Activated CD4-positive, alpha-beta memory T cell treated with anti-CD3 and anti-CD28 coated beads for 36 hours (primary cell): ENCODE results near the gene TASOR. TPM values are rescaled to one million over a fixed set of nuclear protein-coding genes. Genes with fewer than 3 reads are reported as not detected.
A peak's percentile ranks its signal among the peaks of the same experiment; 100 is the strongest.
"Not testable (repeated sequence)": the region's sequence is repeated elsewhere in the genome, so short reads cannot be mapped to it uniquely, and the experiment has no call there.

ENCODE experiments used
- CTCF ChIA-PET: fragments of 350-600 bp; sonication (Branson Sonifier 250); formaldehyde crosslinking; loops from one replicate; lab custom pipeline; 2021; ENCODE audit warnings: antibody characterized with exemption, inconsistent platforms; lab: Charles Lee
- POLR2A ChIA-PET: fragments of 350-600 bp; sonication (Branson Sonifier 250); formaldehyde crosslinking; loops from one replicate; lab custom pipeline; 2021; ENCODE audit warnings: antibody characterized with exemption; lab: Charles Lee
- DNase-seq: peaks from one replicate; pipeline ENCODE4 v3.0.0-alpha.2; 2020
- H3K27ac Mint-ChIP-seq: one replicate; pipeline ENCODE4 v1.8.0; 2021; ENCODE audit warnings: mixed read lengths
- H3K27me3 Mint-ChIP-seq: one replicate; pipeline ENCODE4 v1.8.0; 2021; ENCODE audit warnings: mixed read lengths
- H3K36me3 Mint-ChIP-seq: one replicate; pipeline ENCODE4 v1.8.0; 2021; ENCODE audit warnings: mixed read lengths
- H3K4me1 Mint-ChIP-seq: one replicate; pipeline ENCODE4 v1.8.0; 2021; ENCODE audit warnings: low read depth, mixed read lengths
- H3K4me3 Mint-ChIP-seq: one replicate; pipeline ENCODE4 v1.8.0; 2021; ENCODE audit warnings: mild to moderate bottlenecking, mixed read lengths
- H3K9me3 Mint-ChIP-seq: one replicate; pipeline ENCODE4 v1.8.0; 2021; ENCODE audit warnings: mixed read lengths
- intact Hi-C: fragments of 100-400 bp; cut with micrococcal nuclease; formaldehyde crosslinking; loops from one replicate; pipeline ENCODE4 v1.15.1; 2023
- total RNA-seq, 2 experiments: library from RNA; stranded (reverse); gene quantifications; one replicate each; pipeline ENCODE4 v1.2.3, GENCODE V29; 2021

Gene TASOR
- total RNA-seq, 2 experiments from 2014 or later: 71.8 to 81.3 TPM

GRCh38 chr3:56700151-56700550, 17.1 kb upstream of the TASOR start:
- intact Hi-C loops: loop anchor here (5.0 kb wide), 2 partner anchors 157 to 217 kb away; no protein-coding TSS in a partner anchor
- Mint-ChIP-seq H3K27ac (no peak overlapping the region), H3K9me3 (no peaks in the 10 kb centered on the region), H3K36me3 (no peaks in the 10 kb centered on the region), H3K4me1 (peaks cover 23% of the 10 kb centered on the region), H3K27me3 (no peaks in the 10 kb centered on the region), H3K4me3 (no peak overlapping the region)
- CTCF ChIA-PET: interaction anchor here (0.9 to 7.4 kb wide), 5 partner anchors 11 to 296 kb away, joined by 3 to 282 read pairs (median 4); partner anchors contain the start of gene ARHGEF3
- no peak for DNase-seq
- POLR2A ChIA-PET: no interaction called here

GRCh38 chr3:56694867-56695683, 12.0 kb upstream of the TASOR start:
- Mint-ChIP-seq H3K27ac (peak overlapping the region; percentile 63), H3K9me3 (no peaks in the 10 kb centered on the region), H3K27me3 (no peaks in the 10 kb centered on the region), H3K4me3 (peak overlapping the region; percentile 1), H3K36me3 (no peaks in the 10 kb centered on the region), H3K4me1 (peaks cover 42% of the 10 kb centered on the region)
- ChIA-PET CTCF (interaction anchor here (0.6 to 4.0 kb wide), 3 partner anchors 104 to 301 kb away, joined by 3 to 21 read pairs (median 10); no protein-coding TSS in a partner anchor), POLR2A (interaction anchor here (1.0 to 2.6 kb wide), 3 partner anchors 88 to 106 kb away, joined by 3 to 12 read pairs (median 3); partner anchors contain the start of gene ARHGEF3)
- intact Hi-C loops: loop anchor here (5.0 to 10.0 kb wide), 2 partner anchors 167 to 350 kb away; no protein-coding TSS in a partner anchor
- no peak for DNase-seq

- ChIA-PET POLR2A (interaction anchor here (1.0 to 2.6 kb wide), 4 partner anchors 11 to 107 kb away, joined by 3 to 12 read pairs (median 8); partner anchors contain the start of genes ARHGEF3 and TASOR), CTCF (interaction anchor here (2.4 to 4.0 kb wide), 2 partner anchors 106 to 295 kb away, joined by 10 to 21 read pairs; no protein-coding TSS in a partner anchor)
- Mint-ChIP-seq H3K4me1 (peaks cover 42% of the 10 kb centered on the region), H3K9me3 (no peaks in the 10 kb centered on the region), H3K27me3 (no peaks in the 10 kb centered on the region), H3K36me3 (no peaks in the 10 kb centered on the region), H3K27ac (no peak overlapping the region), H3K4me3 (no peak overlapping the region)
- intact Hi-C loops: loop anchor here (1.0 to 10.0 kb wide), 3 partner anchors 11 to 349 kb away; no protein-coding TSS in a partner anchor
- DNase-seq: no peak
Observed at GRCh38 chr3:56693750-56694149, 10.7 kb upstream of the TASOR start.

GRCh38 chr3:56692520-56693433, 9.7 kb upstream of the TASOR start:
- H3K36me3 Mint-ChIP-seq, H3K9me3 Mint-ChIP-seq, H3K27me3 Mint-ChIP-seq: not testable (repeated sequence)
- Mint-ChIP-seq H3K27ac (peak overlapping the region; percentile 57), H3K4me1 (peaks cover 42% of the 10 kb centered on the region), H3K4me3 (peak overlapping the region; percentile 62)
- peak; percentile 56 for DNase-seq
- CTCF ChIA-PET: interaction anchor here (0.7 to 4.0 kb wide), 3 partner anchors 9 to 107 kb away, joined by 3 to 21 read pairs (median 3); partner anchors contain the start of gene TASOR
- POLR2A ChIA-PET: interaction anchor here (0.6 to 2.6 kb wide), 4 partner anchors 10 to 126 kb away, joined by 3 to 12 read pairs (median 8); partner anchors contain the start of genes ARHGEF3 and TASOR
- intact Hi-C loops: loop anchor here (1.0 to 10.0 kb wide), 3 partner anchors 10 to 348 kb away; no protein-coding TSS in a partner anchor

- ChIA-PET CTCF (interaction anchor here (4.0 kb wide), 1 partner anchor 107 kb away, joined by 21 read pairs; no protein-coding TSS in a partner anchor), POLR2A (interaction anchor here (0.6 to 1.8 kb wide), 2 partner anchors 9 to 127 kb away, joined by 5 to 12 read pairs; partner anchors contain the start of gene TASOR)
- not testable (repeated sequence) for H3K27ac Mint-ChIP-seq, H3K9me3 Mint-ChIP-seq, H3K27me3 Mint-ChIP-seq, H3K36me3 Mint-ChIP-seq, H3K4me3 Mint-ChIP-seq, DNase-seq
- H3K4me1 Mint-ChIP-seq: peaks cover 42% of the 10 kb centered on the region
- intact Hi-C loops: loop anchor here (5.0 to 10.0 kb wide), 2 partner anchors 170 to 347 kb away; no protein-coding TSS in a partner anchor
Observed at GRCh38 chr3:56692001-56692365, 8.9 kb upstream of the TASOR start.

GRCh38 chr3:56691165-56692000, 8.3 kb upstream of the TASOR start:
- Mint-ChIP-seq H3K4me3 (no peak overlapping the region), H3K4me1 (peaks cover 39% of the 10 kb centered on the region), H3K27me3 (no peaks in the 10 kb centered on the region), H3K9me3 (no peaks in the 10 kb centered on the region), H3K27ac (no peak overlapping the region), H3K36me3 (no peaks in the 10 kb centered on the region)
- POLR2A ChIA-PET: no interaction called here
- CTCF ChIA-PET: interaction anchor here (0.8 to 4.0 kb wide), 2 partner anchors 108 to 298 kb away, joined by 3 to 21 read pairs; no protein-coding TSS in a partner anchor
- intact Hi-C loops: loop anchor here (5.0 to 10.0 kb wide), 2 partner anchors 171 to 347 kb away; no protein-coding TSS in a partner anchor
- no peak for DNase-seq

GRCh38 chr3:56689303-56689702, 6.2 kb upstream of the TASOR start:
- H3K4me3 Mint-ChIP-seq: no peak overlapping the region
- H3K36me3 Mint-ChIP-seq: peaks cover 1% of the 10 kb centered on the region
- no peak overlapping the region for H3K27ac Mint-ChIP-seq
- H3K9me3 Mint-ChIP-seq: no peaks in the 10 kb centered on the region
- intact Hi-C loops: loop anchor here (10.0 kb wide), 1 partner anchor 535 kb away; the partner anchor contains the start of gene APPL1
- H3K4me1 Mint-ChIP-seq: peaks cover 19% of the 10 kb centered on the region
- POLR2A ChIA-PET: no interaction called here
- DNase-seq: no peak
- CTCF ChIA-PET: interaction anchor here (0.6 to 1.2 kb wide), 3 partner anchors 9 to 299 kb away, joined by 3 read pairs; no protein-coding TSS in a partner anchor
- no peaks in the 10 kb centered on the region for H3K27me3 Mint-ChIP-seq

- no peak overlapping the region for H3K27ac Mint-ChIP-seq
- H3K9me3 Mint-ChIP-seq: peaks cover 4% of the 10 kb centered on the region
- ChIA-PET POLR2A (no interaction called here), CTCF (no interaction called here)
- H3K4me3 Mint-ChIP-seq: no peak overlapping the region
- H3K4me1 Mint-ChIP-seq: peaks cover 13% of the 10 kb centered on the region
- no peak for DNase-seq
- intact Hi-C loops: loop anchor here (10.0 kb wide), 1 partner anchor 537 kb away; the partner anchor contains the start of gene APPL1
- peaks cover 7% of the 10 kb centered on the region for H3K36me3 Mint-ChIP-seq
- no peaks in the 10 kb centered on the region for H3K27me3 Mint-ChIP-seq
Observed at GRCh38 chr3:56688191-56688590, 5.1 kb upstream of the TASOR start.

- intact Hi-C loops: loop anchor here (10.0 kb wide), 1 partner anchor 541 kb away; the partner anchor contains the start of gene APPL1
- Mint-ChIP-seq H3K9me3 (peaks cover 4% of the 10 kb centered on the region), H3K27ac (no peak overlapping the region), H3K27me3 (no peaks in the 10 kb centered on the region), H3K4me1 (peaks cover 25% of the 10 kb centered on the region), H3K4me3 (peak overlapping the region; percentile 18), H3K36me3 (peaks cover 33% of the 10 kb centered on the region)
- POLR2A ChIA-PET: interaction anchor here (2.4 kb wide), 1 partner anchor 115 kb away, joined by 14 read pairs; no protein-coding TSS in a partner anchor
- no peak for DNase-seq
- CTCF ChIA-PET: interaction anchor here (2.0 kb wide), 1 partner anchor 116 kb away, joined by 8 read pairs; the partner anchor contains the start of gene ARHGEF3
Observed at GRCh38 chr3:56684029-56684428, 964 bp upstream of the TASOR start.
